ENCODE measurements around the gene FAM110A.
"Not testable (repeated sequence)": the region's sequence is repeated elsewhere in the genome, so short reads cannot be mapped to it uniquely, and the experiment has no call there.

The FAM110A gene

DNA sequence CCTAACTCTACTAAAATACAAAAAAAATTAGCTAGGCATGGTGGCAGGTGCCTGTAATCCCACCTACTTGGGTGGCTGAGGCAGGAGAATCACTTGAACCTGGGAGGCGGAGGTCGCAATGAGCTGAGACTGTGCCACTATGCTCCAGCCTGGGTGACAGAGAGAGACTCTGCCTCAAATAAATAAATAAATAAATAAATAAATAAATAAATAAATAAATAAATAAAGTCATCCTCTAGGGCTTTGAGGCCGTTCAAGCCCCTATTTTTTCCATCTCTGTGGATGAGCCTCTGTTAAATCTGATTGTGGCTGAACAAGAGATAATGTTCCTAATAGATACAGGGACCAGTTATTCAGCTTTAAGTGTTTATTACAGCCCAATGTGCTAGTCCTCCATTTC, 31.8 kb upstream of the FAM110A start:
- DNase-seq = no peak
- no peak for TF ChIP-seq CTCF (IDR thresholded peaks at IDR 0.05; ENCODE audit: low read depth, low read length, missing control alignments)
- Histone ChIP-seq H3K4me3 (ENCODE audit: low read depth, low read length) (no peak overlapping the region), H3K36me3 (replicated peaks) (no peaks in the 10 kb centered on the region), H3K27me3 (replicated peaks) (no peaks in the 10 kb centered on the region), H3K27ac (no peak overlapping the region)
- in situ Hi-C loops (cut with HindIII; ENCODE audit: low pct_ligation_motif_present, low sequenced_read_pairs) = no loop called here

- H3K27me3 ChIP-seq (replicated peaks) = no peaks in the 10 kb centered on the region
- no peaks in the 10 kb centered on the region for H3K36me3 ChIP-seq (replicated peaks)
- no peak overlapping the region for H3K27ac ChIP-seq
- TF ChIP-seq CTCF (IDR thresholded peaks at IDR 0.05; ENCODE audit: low read depth, low read length, missing control alignments) = no peak
- no peak for DNase-seq
- no peak overlapping the region for H3K4me3 ChIP-seq (ENCODE audit: low read depth, low read length)
- in situ Hi-C loops (cut with HindIII; ENCODE audit: low pct_ligation_motif_present, low sequenced_read_pairs) = no loop called here
Observed at GRCh38 chr20:805713-806112, 27.8 kb upstream of the FAM110A start.

DNA sequence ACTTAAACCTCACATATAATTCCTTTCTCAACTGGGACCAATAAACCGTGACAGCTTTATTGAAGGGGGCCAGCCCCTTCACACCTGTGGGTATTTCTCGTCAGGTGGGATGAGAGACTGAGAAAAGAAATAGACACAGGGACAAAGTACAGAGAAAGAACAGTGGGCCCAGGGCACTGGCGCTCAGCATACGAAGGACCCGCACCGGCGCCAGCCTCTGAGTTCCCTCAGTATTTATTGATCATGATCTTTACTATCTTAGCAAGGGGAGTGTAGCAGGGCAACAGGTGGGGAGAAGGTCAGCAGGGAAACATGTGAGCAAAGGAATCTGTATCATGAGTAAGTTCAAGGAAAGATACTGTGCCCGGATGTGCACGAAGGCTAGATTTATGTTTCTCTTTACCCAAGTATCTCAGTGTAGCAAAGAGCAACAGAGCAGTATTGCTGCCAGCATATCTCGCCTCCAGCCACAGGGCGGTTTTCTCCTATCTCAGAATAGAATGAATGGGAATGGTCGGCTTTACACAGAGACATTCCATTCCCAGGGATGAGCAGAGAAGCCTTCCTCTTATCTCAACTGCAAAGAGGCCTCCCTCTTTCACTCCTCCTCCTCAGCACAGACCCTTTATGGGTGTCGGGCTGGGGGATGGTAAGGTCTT, 21.6 kb upstream of the FAM110A start:
- H3K36me3 ChIP-seq (replicated peaks); DNase-seq; in situ Hi-C loops (cut with HindIII; ENCODE audit: low pct_ligation_motif_present, low sequenced_read_pairs); H3K27ac ChIP-seq; H3K4me3 ChIP-seq (ENCODE audit: low read depth, low read length); H3K27me3 ChIP-seq (replicated peaks): not testable (repeated sequence)

DNA sequence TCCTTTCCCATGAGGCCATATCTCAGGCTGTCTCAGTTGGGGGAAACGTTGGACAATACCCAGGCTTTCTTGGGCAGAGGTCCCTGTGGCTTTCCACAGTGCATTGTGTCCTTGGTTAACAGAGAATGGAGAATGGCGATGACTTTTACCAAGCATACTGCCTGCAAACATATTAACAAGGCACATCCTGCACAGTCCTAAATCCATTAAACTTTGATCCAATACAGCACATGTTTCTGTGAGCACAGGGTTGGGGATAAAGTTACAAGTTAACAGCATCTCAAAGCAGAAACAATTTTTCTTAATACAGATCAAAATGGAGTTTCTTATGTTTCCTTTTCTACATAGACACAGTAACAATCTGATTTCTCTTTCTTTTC, 21.1 kb upstream of the FAM110A start:
- H3K27ac ChIP-seq; H3K4me3 ChIP-seq (ENCODE audit: low read depth, low read length); in situ Hi-C loops (cut with HindIII; ENCODE audit: low pct_ligation_motif_present, low sequenced_read_pairs); H3K27me3 ChIP-seq (replicated peaks); DNase-seq; H3K36me3 ChIP-seq (replicated peaks): not testable (repeated sequence)

- TF ChIP-seq CTCF (IDR thresholded peaks at IDR 0.05; ENCODE audit: low read depth, low read length, missing control alignments) = no peak
- in situ Hi-C loops (cut with HindIII; ENCODE audit: low pct_ligation_motif_present, low sequenced_read_pairs) = no loop called here
Observed at GRCh38 chr20:813390-813789, 20.1 kb upstream of the FAM110A start.

DNA sequence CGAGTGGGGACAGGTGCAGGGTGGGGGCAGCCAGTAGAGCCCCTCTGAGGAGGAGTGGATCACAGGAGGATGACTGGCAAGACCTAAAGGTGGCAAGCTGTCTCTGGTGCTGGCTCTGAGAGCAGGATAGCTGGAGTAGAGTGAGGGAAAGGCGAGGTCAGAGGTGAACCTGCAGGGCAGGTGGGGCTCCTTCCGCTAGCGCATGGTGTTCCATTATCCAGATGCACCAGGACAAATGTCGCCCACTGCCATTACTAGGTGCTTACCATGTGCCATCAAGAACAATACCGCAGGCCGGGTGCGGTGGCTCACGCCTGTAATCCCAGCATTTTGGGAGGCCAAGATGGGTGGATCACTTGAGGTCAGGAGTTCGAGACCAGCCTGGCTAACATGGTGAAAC, 18.3 kb upstream of the FAM110A start:
- no peak for DNase-seq
- no peak overlapping the region for H3K4me3 ChIP-seq (ENCODE audit: low read depth, low read length)
- TF ChIP-seq CTCF (IDR thresholded peaks at IDR 0.05; ENCODE audit: low read depth, low read length, missing control alignments) = no peak
- no peak overlapping the region for H3K27ac ChIP-seq
- H3K27me3 ChIP-seq (replicated peaks) = no peaks in the 10 kb centered on the region
- in situ Hi-C loops (cut with HindIII; ENCODE audit: low pct_ligation_motif_present, low sequenced_read_pairs) = no loop called here
- H3K36me3 ChIP-seq (replicated peaks) = no peaks in the 10 kb centered on the region

More at GRCh38 chr20:813390-813789, 20.1 kb upstream of the FAM110A start:
- DNase-seq = no peak
- Histone ChIP-seq H3K27me3 (replicated peaks) (no peaks in the 10 kb centered on the region), H3K27ac (no peak overlapping the region), H3K36me3 (replicated peaks) (no peaks in the 10 kb centered on the region), H3K4me3 (ENCODE audit: low read depth, low read length) (no peak overlapping the region)

DNA sequence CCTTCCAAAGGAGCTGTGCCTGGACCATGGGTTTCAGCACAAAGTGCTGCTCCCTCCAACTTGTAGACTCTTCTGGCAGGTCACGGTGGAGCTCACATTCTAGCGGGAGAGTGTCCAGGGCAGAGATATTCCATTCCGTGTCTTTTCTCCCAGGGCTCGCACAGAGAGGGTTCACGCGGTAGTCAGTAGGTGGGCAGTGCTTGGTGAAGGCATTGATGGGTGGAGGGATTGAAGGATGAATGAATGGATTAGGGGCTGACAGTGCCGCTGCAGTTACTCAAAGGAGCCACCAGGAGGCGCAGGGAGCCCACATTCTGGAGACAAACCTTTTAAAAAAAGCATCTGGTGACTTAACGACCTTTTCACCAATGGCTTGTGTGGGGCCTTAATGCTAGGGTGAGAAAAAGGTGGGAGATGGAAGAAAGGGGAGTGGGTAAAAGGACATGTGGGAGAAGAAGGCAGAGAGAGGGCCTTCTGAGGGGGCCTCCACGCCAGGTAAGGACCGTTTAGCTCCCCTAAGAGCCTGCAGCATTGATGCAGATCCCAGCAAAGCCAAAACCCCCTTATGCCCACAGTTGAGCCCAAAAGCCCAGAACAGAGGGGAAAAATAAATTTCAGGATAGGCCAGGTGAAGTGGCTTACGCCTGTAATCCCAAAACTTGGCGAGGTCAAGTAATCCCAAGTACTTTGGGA, 17.5 kb upstream of the FAM110A start:
- H3K36me3 ChIP-seq (replicated peaks) = no peaks in the 10 kb centered on the region
- in situ Hi-C loops (cut with HindIII; ENCODE audit: low pct_ligation_motif_present, low sequenced_read_pairs) = no loop called here
- TF ChIP-seq CTCF (IDR thresholded peaks at IDR 0.05; ENCODE audit: low read depth, low read length, missing control alignments) = peak; percentile 99
- no peak overlapping the region for H3K4me3 ChIP-seq (ENCODE audit: low read depth, low read length)
- H3K27me3 ChIP-seq (replicated peaks) = no peaks in the 10 kb centered on the region
- peak; percentile 29 for DNase-seq
- no peak overlapping the region for H3K27ac ChIP-seq

All from brain microvascular endothelial cell (primary cell).